ENCODE results near the gene MACROD2.

DNA sequence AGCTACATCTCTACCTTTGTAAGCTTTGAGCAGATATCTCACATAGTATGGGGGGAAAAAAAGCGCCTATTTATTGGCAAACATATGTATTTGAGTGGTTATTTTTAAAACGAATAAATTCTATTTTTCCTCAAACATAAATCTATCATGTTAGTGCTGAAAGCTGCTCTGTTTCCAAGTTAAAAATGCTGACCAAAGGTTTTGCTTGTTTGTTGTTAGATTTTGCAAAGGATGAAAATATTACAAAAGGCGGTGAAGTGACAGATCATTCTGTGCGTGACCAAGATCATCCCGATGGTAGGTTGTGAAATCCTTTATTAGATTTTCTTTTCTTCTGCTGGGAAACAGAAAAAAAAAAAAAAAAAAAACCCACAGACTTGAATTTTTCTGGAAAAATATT is 1972.0 kb downstream of the MACROD2 start:
- no peak for TF ChIP-seq CHD2 (IDR thresholded peaks at IDR 0.05; ENCODE audit: low read length, partially characterized antibody)
- TF ChIP-seq, protein P1, sequence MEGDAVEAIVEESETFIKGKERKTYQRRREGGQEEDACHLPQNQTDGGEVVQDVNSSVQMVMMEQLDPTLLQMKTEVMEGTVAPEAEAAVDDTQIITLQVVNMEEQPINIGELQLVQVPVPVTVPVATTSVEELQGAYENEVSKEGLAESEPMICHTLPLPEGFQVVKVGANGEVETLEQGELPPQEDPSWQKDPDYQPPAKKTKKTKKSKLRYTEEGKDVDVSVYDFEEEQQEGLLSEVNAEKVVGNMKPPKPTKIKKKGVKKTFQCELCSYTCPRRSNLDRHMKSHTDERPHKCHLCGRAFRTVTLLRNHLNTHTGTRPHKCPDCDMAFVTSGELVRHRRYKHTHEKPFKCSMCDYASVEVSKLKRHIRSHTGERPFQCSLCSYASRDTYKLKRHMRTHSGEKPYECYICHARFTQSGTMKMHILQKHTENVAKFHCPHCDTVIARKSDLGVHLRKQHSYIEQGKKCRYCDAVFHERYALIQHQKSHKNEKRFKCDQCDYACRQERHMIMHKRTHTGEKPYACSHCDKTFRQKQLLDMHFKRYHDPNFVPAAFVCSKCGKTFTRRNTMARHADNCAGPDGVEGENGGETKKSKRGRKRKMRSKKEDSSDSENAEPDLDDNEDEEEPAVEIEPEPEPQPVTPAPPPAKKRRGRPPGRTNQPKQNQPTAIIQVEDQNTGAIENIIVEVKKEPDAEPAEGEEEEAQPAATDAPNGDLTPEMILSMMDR (IDR thresholded peaks at IDR 0.05): no peak
- TF ChIP-seq POLR2A (IDR thresholded peaks at IDR 0.05; ENCODE audit: low read length): no peak
- no peak for TF ChIP-seq NFE2L2 (conservative IDR thresholded peaks at IDR 0.05; ENCODE audit: low read length)
- no peak for TF ChIP-seq RCOR1 (IDR thresholded peaks at IDR 0.05; ENCODE audit: low read depth, low read length)
- no peak for TF ChIP-seq EP300 (IDR thresholded peaks at IDR 0.05)
- no peak for TF ChIP-seq USF2 (IDR thresholded peaks at IDR 0.05)

Data from A549 (cell line).